Measurements from ENCODE around the gene PTPRN2.

Gene PTPRN2

DNA sequence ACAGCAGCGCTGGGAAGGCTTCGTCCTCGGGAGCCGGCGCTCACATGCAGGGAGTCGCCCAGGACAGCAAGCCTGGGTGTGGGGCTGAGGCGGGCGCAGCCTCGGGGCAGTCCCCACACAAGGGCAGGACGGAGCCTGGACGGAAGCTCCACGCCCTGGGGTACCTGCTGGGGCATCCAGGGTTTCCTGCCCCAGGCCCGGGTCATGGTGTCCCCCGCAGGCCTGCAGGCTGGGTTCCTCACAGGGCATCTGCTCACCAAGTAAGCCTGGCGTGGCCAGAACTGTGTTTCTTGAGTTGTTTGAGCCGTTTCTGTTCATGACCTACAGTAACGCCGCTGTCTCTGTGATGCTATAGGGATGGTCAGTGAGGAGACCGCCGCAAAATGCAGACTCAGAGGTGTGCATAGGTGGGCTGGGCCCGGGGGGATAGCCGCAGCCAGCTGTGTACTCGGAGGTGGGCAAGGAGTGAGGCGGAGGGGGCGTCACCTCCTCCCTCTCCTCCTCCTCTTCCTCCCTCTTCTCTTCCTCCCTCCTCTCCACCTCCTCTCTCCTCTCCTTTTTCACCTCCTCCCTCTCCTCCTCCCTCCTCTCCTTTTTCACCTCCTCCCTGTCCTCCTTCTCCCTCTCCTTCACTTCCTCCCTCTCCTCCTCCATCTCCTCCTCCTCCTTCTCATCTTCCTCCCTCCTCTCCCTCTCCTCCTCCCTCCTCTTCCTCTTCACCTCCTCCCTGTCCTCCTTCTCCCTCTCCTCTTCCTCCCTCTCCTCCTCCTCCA, 811.9 kb downstream of the PTPRN2 start:
- H3K4me3 ChIP-seq (ENCODE audit: low read depth, low read length) = no peak overlapping the region
- ChIA-PET POLR2A (no interaction called here), CTCF (no interaction called here)
- DNase-seq (ENCODE audit: low read depth, low spot score) = no peak
- TF ChIP-seq CTCF (IDR thresholded peaks at IDR 0.05; ENCODE audit: insufficient read depth, low read length, missing control alignments) = no peak

GRCh38 chr7:157775021-157775559, 812.5 kb downstream of the PTPRN2 start:
- no peak overlapping the region for H3K4me3 ChIP-seq (ENCODE audit: low read depth, low read length)
- DNase-seq (ENCODE audit: low read depth, low spot score) = no peak
- ChIA-PET CTCF (no interaction called here), POLR2A (no interaction called here)
- no peak for TF ChIP-seq CTCF (IDR thresholded peaks at IDR 0.05; ENCODE audit: insufficient read depth, low read length, missing control alignments)

GRCh38 chr7:157774495-157774894, 813.1 kb downstream of the PTPRN2 start:
- ChIA-PET CTCF (no interaction called here), POLR2A (no interaction called here)
- no peak for DNase-seq (ENCODE audit: low read depth, low spot score)
- no peak for TF ChIP-seq CTCF (IDR thresholded peaks at IDR 0.05; ENCODE audit: insufficient read depth, low read length, missing control alignments)
- H3K4me3 ChIP-seq (ENCODE audit: low read depth, low read length) = no peak overlapping the region

DNA sequence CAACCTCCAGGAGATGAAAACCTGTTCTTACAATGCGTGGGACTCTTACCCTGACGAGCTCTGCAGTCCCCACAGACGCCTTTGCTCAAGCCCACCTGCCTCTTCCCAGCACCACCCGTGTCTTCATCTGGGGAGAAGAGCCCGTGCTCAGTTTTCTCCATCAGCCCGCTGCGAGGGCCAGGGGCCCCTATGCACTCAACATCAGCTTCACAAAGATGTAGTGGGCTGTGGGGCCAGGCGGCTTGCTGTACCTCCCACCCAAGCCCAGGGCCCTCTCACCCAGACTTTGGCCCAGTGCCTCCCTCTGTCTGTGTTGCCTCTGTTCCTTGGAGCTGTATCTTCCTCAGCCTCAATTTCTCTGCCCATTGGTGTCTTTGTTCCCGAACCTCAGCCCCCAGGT, 814.3 kb downstream of the PTPRN2 start:
- CTCF ChIA-PET = no interaction called here
- H3K4me3 ChIP-seq (ENCODE audit: low read depth, low read length) = no peak overlapping the region
- DNase-seq (ENCODE audit: low read depth, low spot score) = no peak
- POLR2A ChIA-PET = no interaction called here
- no peak for TF ChIP-seq CTCF (IDR thresholded peaks at IDR 0.05; ENCODE audit: insufficient read depth, low read length, missing control alignments)

- TF ChIP-seq CTCF (IDR thresholded peaks at IDR 0.05; ENCODE audit: insufficient read depth, low read length, missing control alignments) = no peak
- DNase-seq (ENCODE audit: low read depth, low spot score) = no peak
- POLR2A ChIA-PET = no interaction called here
- CTCF ChIA-PET = no interaction called here
- no peak overlapping the region for H3K4me3 ChIP-seq (ENCODE audit: low read depth, low read length)
Observed at GRCh38 chr7:157772486-157773130, 815.0 kb downstream of the PTPRN2 start.

DNA sequence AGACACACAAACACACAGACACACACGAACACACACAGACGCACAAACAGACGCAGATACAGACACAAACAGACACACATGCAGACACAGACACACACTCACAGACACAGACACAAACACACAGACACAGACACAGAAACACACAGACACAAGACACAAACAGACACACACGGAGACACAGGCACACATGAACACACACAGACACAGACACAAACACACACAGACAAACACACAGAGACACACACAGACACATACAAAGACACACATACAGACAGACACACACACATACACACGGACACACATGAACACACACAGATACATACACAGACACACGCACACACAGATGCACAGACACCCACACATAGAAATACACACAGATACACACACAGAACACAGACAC, 815.9 kb downstream of the PTPRN2 start:
- H3K4me3 ChIP-seq (ENCODE audit: low read depth, low read length) = no peak overlapping the region
- no peak for DNase-seq (ENCODE audit: low read depth, low spot score)
- TF ChIP-seq CTCF (IDR thresholded peaks at IDR 0.05; ENCODE audit: insufficient read depth, low read length, missing control alignments) = no peak
- CTCF ChIA-PET = no interaction called here
- POLR2A ChIA-PET = no interaction called here

All from AG04449 (cell line).